Choroid plexus epithelial cell (primary cell): Measurements from ENCODE around the gene MARVELD3.
A peak's percentile ranks its signal among the peaks of the same experiment; 100 is the strongest.

ENCODE experiments used
- DNase-seq: peaks from one replicate; pipeline ENCODE4 v3.0.0-alpha.2; 2010; ENCODE audit warnings: low read depth
- H3K4me3 ChIP-seq: 2 replicates; pipeline ENCODE4 v1.5.1; 2011; ENCODE audit warnings: low read depth, mild to moderate bottlenecking, control low read depth, low read length, moderate library complexity
- TF ChIP-seq, protein P1 (sequence below): conservative IDR thresholded peaks from 2 replicates; pipeline ENCODE4 v1.5.1; 2011; ENCODE audit warnings: low read depth, mild to moderate bottlenecking, control low read depth, inconsistent platforms, low read length, moderate library complexity

MARVELD3 gene

GRCh38 chr16:71626858-71627213, 852 bp downstream of the MARVELD3 start:
- TF ChIP-seq, protein P1, sequence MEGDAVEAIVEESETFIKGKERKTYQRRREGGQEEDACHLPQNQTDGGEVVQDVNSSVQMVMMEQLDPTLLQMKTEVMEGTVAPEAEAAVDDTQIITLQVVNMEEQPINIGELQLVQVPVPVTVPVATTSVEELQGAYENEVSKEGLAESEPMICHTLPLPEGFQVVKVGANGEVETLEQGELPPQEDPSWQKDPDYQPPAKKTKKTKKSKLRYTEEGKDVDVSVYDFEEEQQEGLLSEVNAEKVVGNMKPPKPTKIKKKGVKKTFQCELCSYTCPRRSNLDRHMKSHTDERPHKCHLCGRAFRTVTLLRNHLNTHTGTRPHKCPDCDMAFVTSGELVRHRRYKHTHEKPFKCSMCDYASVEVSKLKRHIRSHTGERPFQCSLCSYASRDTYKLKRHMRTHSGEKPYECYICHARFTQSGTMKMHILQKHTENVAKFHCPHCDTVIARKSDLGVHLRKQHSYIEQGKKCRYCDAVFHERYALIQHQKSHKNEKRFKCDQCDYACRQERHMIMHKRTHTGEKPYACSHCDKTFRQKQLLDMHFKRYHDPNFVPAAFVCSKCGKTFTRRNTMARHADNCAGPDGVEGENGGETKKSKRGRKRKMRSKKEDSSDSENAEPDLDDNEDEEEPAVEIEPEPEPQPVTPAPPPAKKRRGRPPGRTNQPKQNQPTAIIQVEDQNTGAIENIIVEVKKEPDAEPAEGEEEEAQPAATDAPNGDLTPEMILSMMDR, result no peak
- H3K4me3 ChIP-seq, result peak overlapping the region; percentile 49
- DNase-seq, result no peak

DNA sequence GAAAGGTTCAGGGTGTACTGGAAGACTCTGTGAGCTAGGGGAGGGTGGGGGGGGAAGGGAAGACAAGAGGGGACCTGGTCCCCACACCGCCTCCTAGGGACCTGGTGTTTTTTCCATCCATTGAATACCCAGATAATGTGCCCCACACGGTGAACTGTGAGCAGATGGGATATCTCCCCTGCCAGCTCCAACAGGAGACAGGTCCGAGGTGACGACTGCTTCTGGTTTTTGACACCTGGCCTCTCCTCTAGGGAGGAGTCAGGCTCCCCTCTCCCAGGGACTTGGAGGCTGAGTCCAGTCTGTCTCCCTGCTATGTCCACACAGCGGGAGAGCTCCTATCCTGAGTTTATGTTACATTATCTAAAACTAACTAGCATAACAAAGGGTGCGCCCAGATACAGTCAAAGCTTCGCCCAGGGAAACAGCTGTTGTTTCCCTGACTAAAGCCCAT, 1.8 kb downstream of the MARVELD3 start:
- DNase-seq, result peak; percentile 57
- TF ChIP-seq, protein P1, result no peak
- H3K4me3 ChIP-seq, result no peak overlapping the region

DNA sequence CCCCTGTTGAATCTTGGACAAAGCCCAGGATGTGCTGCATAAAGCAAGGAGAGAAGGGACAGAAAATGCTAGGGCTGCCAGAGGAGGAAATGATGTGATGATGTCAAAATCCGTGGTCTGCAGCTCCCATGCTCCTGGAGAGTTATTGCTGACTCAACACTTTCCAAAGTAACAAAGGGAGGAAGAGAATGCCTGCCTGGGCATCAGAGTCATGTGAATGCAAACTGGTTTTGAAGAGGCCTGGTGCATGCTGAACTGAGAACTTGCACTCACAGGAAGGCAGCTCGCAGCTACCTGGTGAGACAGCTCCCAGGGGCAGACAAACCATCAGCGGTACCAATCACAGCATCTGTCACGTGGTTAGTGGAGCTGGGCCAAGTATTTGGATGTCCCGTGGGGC, 2.8 kb downstream of the MARVELD3 start:
- TF ChIP-seq, protein P1, result no peak
- H3K4me3 ChIP-seq, result no peak overlapping the region

DNA sequence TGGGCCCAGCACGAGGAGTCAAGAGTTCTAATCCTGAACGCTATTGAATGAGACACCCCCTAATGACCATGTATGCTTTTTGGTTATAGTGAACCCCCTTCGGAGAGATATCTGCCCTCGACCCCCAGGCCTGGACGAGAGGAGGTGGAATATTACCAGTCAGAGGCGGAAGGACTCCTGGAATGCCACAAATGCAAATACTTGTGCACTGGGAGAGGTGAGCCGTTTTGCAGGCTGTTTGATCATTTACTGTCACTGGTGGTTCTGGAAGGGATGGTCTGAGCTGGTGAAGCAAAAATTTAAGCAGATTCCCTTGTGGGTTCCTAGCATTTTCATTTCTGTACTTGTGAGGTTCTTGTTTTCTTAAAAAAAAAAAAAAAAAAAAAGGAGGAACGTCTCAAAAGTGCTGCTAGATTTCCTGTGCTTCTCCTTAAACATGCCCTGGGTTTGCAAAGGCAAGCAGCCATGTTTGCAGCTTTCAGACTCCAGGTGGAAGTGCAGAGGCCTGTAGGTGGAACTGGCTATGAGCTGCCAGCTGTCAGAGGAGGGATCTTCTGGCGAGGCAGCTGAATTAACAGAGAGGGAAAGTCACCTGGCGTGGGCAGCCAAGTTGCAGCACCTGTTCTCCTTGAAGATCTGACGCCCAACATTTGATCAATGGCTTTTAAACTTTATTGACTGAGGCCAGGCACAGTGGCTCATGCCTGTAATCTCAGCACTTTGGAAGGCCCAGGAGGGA, 3.5 kb downstream of the MARVELD3 start:
- TF ChIP-seq, protein P1, result no peak
- no peak overlapping the region for H3K4me3 ChIP-seq
- peak; percentile 17 for DNase-seq

More for the DNA sequence above, 2.8 kb downstream of the MARVELD3 start:
- peak; percentile 92 for DNase-seq

GRCh38 chr16:71630808-71631207, 4.8 kb downstream of the MARVELD3 start:
- TF ChIP-seq, protein P1, result no peak
- no peak overlapping the region for H3K4me3 ChIP-seq
- no peak for DNase-seq

GRCh38 chr16:71631776-71632175, 5.8 kb downstream of the MARVELD3 start:
- DNase-seq, result no peak
- H3K4me3 ChIP-seq, result no peak overlapping the region
- TF ChIP-seq, protein P1, result no peak

- TF ChIP-seq, protein P1, result no peak
- DNase-seq, result no peak
- H3K4me3 ChIP-seq, result no peak overlapping the region
Measured at GRCh38 chr16:71635632-71636031, 9.6 kb downstream of the MARVELD3 start.
